OCI-LY3 (cell line): Measurements from ENCODE around the gene APCDD1L.

ENCODE experiments used
- EZH2phosphoT487 ChIP-seq: fragments of 200-600 bp; shearing (Covaris generic); IDR thresholded peaks from 2 replicates; pipeline ENCODE4 v1.6.1; 2018; ENCODE audit warnings: antibody characterized with exemption, mixed run types, low read depth
- TF ChIP-seq, protein P1 (sequence below): fragments of 200-600, 300-600 bp; sonication (generic); IDR thresholded peaks from 2 replicates; pipeline ENCODE4 v1.5.1; 2014; ENCODE audit warnings: antibody characterized with exemption, low read length, low read depth

DNA sequence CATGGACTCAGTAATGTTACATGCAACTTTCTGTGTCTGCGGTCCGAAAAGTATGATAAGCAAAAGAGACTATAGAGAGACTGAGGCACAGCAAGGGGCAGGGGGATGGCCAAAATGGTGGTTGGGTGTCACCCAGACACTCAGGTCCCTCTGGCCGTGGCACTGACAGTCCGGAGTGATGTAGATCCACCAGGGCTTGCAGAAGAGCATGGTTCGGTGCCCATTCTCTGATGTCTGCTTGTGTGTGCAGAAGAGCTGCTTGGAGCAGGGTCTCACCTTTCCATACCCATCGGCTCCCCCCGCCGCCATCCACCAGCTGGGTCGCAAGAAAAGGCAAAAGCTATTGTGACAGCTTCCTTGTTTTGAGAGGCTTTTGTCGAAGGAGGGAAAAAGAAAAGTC is 6.6 kb upstream of the APCDD1L start:
- TF ChIP-seq, protein P1, sequence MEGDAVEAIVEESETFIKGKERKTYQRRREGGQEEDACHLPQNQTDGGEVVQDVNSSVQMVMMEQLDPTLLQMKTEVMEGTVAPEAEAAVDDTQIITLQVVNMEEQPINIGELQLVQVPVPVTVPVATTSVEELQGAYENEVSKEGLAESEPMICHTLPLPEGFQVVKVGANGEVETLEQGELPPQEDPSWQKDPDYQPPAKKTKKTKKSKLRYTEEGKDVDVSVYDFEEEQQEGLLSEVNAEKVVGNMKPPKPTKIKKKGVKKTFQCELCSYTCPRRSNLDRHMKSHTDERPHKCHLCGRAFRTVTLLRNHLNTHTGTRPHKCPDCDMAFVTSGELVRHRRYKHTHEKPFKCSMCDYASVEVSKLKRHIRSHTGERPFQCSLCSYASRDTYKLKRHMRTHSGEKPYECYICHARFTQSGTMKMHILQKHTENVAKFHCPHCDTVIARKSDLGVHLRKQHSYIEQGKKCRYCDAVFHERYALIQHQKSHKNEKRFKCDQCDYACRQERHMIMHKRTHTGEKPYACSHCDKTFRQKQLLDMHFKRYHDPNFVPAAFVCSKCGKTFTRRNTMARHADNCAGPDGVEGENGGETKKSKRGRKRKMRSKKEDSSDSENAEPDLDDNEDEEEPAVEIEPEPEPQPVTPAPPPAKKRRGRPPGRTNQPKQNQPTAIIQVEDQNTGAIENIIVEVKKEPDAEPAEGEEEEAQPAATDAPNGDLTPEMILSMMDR: no peak
- TF ChIP-seq EZH2phosphoT487: no peak
